Hepatic stellate cell (primary cell): ENCODE measurements around the gene ILKAP.
A peak's percentile ranks its signal among the peaks of the same experiment; 100 is the strongest.

Experiments
- DNase-seq: peaks from one replicate; pipeline ENCODE4 v3.0.0; 2011; ENCODE audit warnings: low spot score

Gene ILKAP

DNA sequence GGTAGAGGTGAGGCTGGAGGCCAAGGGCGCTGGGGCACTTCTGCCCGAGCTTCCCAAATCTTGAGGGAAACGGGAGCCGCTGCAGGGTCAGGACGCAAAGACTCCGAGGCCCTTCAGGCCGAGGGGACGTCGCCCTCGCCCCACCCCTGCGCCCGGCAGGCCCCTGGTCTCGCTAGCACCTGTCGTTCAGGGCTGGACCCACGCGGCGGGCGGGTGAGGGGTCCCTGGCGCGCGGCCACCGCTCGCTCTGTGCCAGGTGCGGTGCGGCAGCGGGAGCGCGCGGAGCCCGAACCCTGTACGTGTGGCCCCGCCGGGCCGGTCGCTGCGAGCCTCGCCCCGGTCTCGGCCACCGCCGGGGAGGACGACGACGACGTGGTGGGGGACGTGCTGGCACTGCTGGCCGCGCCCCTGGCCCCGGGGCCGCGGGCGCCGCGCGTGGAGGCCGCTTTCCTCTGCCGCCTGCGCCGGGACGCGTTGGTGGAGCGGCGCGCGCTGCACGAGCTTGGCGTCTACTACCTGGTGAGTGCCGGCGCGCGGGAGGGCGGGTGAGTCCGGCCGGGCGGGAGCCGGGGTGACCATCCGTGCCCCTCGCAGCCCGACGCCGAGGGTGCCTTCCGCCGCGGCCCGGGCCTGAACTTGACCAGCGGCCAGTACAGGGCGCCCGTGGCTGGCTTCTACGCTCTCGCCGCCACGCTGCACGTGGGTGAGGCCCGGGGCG, 39.9 kb downstream of the ILKAP start:
- no peak for DNase-seq

DNA sequence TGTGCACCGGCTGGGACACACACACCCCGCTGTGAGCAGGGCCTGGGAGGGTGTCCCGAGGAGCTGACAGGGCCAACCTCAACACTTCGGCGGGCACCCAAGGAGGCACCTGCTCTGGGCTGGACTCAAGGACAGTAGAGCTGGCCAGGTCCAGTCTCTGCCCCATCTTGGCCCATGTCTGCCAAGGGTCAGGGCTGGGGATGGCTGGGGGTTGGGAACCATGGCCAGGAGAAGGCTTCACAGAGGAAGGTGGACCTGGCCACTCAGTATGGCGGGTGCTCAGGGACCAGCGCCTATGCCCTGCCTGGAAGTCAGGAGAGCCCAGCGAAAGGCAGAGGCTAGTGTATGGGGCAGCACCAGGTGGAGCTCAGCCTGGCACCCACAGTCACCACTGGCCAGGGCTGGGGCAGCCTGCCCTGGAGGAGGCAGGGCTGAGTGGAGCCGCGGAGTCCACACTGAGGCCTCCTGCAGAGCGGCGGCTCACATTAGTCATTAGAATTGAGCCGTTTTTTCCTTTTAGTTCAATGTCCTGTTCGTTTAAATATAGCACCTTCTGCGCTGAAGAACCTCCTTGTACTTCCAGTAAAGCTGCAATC, 40.6 kb downstream of the ILKAP start:
- no peak for DNase-seq

DNA sequence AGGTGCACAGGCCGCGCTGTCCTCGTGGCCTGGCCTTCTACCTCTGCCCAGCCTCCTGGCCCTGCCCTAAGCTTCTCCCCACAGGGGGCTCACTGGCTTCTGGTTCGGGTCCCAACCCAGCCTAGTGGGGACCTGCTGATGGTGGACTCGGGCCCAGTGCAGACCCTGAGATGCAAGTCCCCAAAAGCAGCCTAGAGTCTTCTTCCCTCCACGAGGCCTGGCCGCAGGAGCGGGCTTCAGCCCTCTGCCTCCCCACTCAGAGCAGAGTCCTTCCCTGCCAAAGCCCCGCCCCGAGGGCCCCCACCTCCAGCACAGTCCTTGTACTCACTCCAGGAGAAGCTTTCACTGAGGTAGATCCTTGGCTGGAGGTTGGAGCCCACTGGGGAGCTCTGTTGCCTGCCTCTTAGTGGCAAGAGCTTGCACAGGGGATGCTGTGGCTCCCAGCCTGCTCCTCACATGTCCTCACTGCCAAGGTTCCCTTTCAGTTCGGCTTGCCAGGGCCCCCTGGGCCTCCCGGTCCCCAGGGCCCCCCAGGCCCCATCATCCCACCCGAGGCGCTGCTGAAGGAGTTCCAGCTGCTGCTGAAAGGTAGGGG, 41.1 kb downstream of the ILKAP start:
- no peak for DNase-seq

DNA sequence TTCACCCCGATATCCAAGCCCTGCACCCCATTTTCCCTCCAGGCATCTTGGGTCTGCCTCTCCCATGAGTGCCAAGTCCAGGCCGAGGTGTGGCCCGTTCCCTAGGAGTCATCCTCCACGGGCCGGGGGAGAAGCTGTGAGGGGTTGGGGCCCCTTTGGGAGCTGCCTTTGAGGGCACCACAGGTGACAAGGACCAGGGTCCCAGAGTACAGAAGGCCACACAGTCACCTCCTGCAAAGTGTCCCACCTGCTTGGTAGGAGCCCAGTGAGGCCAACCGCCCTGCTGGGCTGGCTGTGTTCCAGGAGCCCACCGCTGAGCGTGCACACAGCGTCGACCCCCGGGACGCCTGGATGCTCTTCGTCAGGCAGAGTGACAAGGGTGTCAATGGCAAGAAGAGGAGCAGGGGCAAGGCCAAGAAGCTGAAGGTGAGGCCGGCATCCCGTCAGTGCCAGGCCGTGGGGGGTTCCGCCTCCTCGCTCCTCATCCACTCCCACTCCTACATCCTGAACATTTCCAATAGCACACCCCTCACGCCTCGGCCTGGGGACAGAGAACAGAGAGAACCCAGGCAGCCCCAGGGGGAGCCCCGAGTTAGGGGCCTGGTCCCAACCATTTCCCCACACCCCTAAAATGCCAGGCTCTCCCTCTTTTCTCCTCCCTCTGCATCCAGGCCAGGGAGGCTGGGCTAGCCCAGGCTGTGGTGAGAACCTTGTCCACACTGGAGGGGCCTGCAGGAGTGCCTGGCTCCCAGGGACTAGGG, 42.0 kb downstream of the ILKAP start:
- DNase-seq = no peak

DNA sequence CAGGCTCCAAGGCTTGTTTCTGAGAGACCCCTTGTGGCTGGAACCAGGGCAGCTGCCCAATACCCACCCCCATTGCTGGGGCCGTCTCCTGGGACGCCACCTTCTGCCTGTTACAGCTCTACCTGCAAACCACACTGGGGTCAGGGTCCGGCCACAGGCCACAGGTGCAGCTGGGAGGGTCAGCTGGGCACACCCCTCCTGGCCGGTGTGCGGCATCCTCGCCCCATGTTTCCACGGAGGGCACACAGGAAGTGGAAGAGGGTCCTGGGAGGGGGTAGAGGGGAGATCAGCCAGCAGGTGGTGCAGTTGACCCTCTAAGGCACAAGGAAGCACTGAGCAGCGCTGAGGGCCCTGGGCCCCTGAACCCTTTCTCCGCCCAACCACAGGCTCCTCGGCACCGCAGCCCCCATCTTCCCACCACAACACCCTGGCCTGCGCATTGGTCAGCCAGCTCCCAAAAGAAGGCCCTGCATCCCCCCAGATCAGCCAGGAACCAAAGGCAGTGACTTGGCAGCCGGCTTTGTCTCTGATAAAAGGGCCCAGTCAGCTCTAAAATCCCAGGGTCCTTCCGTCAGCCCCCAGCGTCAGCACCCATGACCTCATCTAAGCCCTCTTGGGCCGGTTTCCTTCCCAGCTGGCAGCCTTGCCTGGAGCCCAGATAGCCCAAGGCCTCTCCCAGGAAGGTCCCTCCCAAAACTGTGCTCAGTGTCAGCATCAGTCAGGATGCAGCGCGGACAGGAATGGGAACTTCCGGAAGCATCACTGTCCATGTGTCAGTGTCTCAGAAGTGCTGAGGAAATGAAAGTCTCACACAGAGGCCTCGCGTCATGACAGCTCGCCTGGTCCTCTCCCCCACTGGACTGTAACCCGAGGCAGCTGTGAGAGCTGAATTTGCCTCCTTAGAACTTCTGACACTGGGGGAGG, 43.0 kb downstream of the ILKAP start:
- no peak for DNase-seq

DNA sequence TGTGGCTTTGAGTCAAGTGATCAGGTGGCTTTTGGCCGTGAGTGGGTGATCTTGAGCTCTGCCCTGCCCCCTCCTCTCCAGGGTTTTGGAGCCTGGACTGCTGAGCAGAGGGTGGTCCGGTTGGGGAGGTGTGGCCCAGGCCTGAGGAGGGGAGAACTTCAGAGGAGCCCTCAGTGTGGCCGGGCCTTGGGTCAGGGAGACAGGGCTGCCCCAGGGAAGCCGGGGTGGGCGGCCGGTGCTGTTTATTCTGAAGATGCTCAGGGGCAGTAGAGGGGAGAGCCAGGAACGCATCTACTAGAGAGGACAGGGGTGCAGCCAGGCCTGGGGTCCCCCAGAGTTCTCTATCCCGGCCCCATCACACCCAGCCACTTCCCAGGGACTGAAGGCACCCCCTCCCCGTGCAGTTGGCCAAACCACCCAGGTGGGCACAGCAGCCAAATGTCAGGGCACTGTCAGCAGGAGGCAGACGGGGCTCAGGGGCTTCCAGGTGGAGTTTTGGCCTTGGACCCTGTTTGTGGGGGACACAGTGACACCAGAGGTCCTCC, 43.8 kb downstream of the ILKAP start:
- no peak for DNase-seq

DNA sequence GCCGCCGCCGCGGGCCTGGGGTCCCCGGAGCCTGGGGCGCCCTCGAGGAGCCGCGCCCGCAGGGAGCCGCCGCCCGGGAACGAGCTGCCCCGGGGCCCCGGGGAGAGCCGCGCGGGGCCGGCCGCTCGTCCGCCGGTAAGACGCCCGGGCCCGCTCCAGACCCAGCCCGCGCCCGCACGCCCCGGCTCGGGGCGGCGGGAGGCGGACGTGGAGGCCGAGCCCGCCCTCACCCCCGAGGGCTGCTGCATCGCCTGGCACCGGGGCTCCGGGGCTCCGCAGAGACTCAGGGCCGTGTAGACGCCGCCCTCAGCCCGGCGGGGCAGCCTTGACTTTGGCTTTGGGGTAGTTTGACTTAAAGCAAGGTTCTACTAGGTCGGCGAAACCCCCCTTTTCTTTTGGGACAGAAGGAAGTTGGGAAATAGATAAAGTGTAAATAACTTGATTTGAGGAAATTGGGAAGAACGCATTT, 44.4 kb downstream of the ILKAP start:
- DNase-seq = no peak

DNA sequence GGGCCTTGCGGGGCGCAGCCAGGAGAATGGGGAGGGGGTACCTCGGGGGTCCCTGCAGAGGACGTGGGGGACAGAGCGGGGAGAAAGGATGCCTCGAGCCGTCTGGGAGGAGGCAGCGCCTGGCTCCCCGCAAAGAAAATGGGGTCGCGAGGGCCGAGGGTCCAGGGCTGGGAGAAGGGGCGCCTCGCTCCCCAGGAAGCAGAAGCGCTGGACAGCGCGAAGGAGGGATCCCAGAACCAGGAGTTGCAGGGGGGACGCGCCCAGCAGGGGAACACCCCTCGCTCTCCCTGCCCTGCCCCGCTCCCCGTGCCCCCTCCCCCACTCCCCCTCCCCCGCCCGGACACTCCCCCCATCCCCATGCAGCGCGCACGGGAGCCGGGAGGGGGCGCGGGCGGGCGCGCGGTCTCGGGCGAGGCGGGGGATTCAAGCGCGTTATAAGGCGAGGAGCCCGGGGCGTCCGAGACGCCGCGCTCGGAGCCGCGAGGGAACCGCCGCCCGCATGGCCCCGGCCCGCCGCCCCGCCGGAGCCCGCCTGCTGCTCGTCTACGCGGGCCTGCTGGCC, 44.9 kb downstream of the ILKAP start, which contains the start of gene ERFE:
Gene ERFE (plus strand): TSS at position 462 of the 562 bp plus-strand sequence. CDS start 38 bp downstream, at position 500.
- peak; percentile 86 for DNase-seq

DNA sequence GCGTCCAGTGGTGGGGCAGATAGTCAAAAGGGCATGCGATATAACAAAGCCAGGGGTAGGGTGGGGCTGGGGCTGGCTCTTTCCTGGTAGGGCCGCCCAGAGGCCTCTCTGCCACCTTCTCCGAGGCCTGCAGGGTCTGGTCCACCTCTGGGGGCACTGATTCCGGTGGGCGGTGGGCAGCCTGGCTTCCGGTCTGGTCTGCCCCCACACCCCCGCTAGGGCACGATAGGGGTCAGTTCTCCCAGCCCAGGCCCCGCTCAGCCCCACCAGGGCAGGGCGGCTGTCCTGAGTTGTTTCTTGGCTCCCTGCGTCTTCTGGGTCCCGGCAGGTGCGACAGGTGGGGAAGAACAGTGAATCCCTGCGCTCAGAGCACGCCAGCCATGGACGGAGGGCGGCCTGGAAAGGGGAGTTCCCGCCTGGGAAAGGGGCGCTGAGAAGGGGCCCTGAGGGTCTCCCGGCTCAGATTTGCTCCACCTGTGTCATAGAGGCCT, 45.4 kb downstream of the ILKAP start:
- no peak for DNase-seq

DNA sequence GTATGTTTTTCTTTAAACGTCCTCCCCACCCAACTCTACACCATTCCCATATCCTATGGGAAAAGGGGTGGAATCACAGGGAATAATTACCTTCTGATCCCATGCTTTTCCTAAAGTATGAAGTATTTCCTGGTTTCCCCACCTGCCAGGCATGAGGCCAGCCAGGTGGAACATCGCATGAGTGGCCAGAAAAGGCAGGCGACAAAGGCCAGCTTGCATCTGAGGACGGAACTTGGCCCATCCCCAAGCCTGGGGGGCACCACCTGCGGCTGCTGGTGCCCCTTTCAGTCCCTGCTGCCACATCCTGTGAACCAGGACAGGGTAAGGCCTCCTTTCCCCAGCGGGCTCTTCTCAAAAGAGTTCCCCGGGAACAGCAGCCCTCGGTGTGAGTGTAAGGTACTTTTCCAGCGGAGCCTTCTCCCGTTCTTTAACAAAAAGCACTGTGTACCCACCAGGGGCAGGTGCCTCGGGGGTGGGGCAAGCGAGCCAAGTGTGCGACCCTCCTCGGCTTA, 45.9 kb downstream of the ILKAP start:
- DNase-seq = no peak

DNA sequence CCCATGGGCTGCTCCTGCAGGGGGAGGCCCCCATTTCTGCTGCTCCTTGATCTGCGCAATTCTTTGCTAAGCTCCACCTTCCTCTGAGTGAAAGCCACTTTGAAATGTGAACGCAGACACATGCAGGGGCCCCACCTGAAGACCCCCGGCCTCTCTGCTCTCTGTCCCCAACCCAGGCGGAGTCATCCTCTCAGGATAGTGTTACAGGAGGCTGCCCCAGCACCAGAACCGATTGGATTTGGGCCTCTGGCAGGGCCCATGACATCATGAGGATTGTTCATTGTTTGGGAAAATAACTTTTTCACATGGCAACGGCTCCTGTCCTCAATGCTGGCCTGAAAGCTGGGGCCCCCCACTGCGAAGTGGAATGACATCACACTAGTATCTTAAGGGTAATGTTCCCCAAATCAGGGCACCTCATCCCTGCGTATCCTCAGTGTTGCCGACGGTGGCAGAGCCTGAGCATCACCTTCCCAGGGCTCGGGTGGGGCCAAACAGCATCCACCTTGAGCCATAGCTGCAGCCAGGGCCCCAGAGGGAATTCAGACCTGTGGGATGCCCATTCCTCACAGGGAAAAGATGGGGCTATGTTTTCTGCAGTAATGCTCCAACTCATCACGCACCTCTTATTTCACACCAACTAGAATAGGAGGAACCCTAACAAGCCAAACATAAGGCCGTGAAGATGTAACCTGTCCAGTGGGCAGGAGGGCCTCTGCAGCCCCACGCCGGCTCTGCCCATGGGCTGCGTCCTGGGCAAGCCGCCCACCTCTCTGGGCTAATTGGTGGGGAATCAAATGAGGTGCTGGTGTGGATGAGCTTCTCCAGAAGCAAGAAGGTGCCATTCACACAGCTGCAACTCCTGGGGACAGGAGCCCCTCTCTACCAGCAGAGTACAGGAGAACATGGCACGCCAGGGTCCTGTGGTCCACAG, 47.5 kb downstream of the ILKAP start:
- DNase-seq = no peak

DNA sequence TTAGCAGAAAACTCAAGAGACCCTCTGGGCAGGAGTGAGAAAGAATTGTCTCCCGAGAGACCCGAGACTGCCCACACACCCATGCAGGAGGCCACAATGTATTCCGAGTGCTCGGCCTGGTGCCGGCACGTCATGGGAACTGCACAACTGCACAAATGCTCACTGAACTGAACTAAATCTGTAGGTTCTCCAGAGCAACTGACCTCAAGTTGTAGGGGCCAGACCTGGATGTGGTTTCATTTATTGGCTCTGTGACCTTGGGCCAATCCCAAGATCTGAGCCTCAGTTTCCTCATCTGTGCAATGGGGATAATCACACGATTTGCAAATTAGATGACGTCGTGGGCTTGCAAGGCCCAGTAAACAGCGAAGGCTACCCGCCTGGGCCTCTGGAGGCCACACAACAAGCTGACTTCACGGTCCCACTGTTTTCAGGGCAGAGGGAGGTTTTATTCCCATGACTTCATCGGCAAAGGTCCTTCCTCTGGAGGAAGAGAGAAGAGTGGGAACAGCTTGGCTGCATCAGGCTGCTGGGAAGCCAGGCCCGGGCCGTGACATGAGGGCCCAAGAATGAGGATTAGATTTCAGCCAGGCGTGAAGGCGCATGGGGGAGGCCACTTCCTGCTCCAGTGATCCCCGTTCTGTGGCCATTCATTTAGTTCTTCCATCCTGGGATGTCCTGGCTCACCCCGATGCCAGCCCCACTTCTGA, 48.3 kb downstream of the ILKAP start:
- peak; percentile 87 for DNase-seq

DNA sequence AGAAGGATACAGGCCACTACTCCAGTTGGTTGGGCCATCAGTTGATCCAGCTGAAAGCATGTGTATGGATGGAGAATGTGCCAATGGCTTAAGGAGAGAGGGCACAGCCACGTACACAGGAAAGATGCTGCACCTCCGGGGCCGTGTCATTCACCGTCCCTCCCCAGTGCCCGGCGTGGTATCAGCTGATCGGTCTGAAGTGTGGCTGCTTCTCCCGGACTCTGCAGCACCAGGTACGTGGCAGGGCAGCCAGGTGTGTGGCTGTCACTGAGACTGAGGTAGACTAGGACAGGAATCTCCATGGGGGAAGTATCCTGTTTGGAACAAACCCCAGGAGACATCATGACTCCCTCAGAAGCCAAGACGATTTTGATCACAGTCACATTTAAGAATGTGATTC, 48.9 kb downstream of the ILKAP start:
- no peak for DNase-seq

DNA sequence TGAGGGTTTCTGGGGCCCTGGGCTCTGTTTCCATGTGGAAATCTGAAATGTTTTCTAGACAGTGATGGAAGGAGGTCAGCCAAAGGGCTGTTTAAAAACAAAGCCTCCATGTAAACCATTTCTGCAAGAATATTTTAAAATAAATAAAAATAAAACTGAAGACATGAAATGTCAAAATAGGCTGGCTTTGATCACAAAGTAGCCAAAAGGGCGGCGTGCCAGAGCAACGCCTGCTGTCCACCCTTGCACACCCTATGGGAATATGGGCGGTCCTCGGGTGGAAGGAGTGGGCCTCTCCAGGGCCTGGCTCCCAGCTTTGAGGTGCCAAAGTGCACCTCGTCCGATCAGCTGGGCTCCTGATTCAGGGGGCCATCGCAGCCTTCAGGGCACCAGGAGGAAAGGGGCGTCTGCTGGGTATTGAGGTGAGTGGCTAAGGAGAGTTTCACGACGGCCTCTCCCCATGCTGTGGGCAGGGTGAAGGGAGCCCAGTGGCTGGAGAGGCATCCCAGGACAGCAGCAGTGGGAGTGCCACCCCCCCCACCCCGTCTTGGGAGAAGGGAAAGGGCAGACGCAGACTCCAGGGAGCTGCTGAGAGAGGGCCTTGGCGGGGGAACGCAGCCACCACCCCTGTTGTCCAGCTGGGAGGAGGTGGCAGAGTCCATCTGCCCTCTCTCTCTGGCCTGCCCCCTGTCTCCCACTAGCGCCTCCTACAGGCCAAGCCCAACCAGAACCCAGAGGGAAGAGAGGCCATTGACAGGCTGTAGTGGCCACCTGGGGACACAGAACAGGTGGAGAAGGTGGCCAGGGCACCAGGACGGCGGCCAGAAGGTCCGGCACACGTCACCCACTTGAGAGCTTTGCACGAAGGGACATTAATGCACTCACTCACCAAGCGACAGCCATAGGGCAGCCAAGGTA, 50.5 kb downstream of the ILKAP start:
- DNase-seq = no peak

DNA sequence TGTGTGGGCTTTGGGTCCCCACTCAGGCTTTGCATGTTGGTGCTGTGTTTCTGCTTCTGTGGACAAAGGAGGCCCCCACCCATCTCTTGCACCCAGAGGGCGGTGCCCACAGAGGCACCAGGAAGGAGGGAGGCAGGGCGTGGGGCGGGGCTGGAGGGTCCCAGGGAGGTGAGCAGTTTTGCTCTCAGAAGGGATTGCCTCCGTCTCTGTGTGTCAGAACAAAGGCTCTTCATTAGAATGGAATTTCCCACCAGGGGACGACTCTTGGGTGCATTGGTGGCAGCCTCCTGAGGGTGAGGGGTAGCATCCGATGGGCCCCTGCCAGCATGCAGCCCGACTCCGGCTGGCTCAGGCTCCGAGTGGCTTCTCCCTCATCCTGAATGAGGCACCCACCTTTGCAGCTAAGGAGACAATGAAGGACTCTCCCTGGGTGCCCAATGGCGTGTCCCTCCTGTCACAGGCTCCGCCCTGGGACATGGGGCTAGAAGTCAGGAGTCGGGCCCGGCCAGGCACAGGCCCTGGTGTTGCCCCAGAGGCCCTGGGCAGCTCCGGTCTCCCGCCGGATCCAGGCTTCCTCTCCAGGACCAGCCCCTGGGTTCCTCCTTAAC, 51.8 kb downstream of the ILKAP start:
- no peak for DNase-seq

DNA sequence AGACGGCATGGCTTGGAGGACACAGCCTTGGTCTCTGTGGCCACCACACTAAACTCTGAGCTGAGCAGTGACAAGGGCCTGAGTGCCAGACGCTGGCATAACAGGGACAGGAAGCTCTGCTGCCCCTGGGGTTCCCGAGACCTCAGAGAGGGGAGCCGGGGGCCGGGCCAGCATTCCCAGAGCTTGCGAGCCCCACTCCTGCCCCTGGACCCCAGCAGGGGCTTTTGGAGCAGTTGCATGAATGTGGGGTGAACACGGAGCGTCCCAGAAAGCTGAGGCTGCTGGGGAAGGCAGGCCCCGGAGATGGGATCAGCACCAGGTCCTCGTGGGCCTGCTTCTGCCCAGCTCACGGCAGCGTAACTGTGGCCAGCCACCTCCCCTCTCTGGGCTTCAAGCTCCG, 52.3 kb downstream of the ILKAP start:
- DNase-seq = no peak

DNA sequence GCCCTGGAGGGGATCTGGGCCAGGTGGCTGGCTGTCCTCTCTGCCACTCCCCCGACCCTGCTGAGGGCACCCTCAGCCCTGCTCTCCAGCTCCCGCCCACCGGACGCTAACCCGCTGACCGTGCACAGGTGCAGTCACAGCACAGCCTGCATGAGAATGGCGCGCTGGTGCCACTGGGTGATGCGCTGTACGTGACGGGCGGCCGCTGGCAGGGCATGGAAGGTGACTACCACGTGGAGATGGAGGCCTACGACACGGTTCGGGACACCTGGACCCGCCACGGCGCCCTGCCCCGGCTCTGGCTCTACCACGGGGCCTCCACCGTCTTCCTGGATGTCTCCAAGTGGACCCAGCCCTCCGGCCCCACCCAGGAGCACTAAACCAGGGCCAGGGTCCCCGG, 52.8 kb downstream of the ILKAP start:
- DNase-seq = no peak
